ENCODE data around the gene HEXD.
"Not testable (repeated sequence)": the region's sequence is repeated elsewhere in the genome, so short reads cannot be mapped to it uniquely, and the experiment has no call there.

The HEXD gene

DNA sequence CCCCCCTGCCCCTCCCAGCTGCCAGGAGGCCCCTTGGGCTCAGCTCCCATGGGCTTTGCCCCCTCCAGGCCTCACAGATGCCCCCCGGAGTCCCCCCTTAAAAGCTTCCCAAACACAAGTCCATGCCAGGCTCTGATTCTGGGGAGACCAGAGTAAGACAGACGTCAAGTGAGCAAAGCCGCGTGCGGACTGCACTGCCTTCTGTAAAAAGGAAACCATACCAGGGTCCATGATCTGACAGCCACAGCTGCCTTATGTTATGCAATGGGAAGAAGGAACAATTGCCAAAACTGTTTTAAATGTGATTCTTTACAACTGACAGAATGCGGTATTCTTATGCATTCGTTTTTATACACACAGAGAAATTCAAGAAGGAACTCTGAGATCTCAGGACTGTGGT lies 17.9 kb upstream of the HEXD start:
- ATAC-seq (no peak), DNase-seq (no peak)
- no peaks in the 10 kb centered on the region for H3K9me3 Mint-ChIP-seq
- H3K4me1 Mint-ChIP-seq, result peaks cover 12% of the 10 kb centered on the region
- H3K36me3 Mint-ChIP-seq (ENCODE audit: low read depth), result peaks cover 13% of the 10 kb centered on the region
- H3K27me3 Mint-ChIP-seq, result no peaks in the 10 kb centered on the region
- no peak overlapping the region for H3K27ac Mint-ChIP-seq
- H3K4me3 Mint-ChIP-seq, result no peak overlapping the region

DNA sequence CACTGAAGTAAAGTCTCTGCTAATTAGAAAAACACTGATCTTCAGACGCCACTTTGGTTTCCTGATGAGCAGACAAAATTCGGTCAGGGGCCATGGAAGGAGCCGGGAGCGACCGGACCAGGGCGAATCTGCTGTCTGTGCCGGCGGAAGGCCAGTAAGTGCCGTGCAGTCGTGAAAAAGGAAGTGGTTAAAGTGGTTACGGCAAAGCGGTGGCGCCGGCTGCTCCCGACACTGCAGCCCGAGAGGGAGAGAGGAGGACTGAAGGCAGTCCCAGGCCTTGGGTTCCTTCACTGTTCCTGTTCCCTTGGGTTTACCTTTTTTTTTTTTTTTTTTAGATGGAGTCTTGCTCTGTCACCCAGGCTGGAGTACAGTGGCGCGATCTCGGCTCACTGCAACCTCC lies 17.3 kb upstream of the HEXD start:
- Mint-ChIP-seq H3K4me3 (peak overlapping the region; percentile 78), H3K9me3 (no peaks in the 10 kb centered on the region), H3K4me1 (peaks cover 12% of the 10 kb centered on the region), H3K27ac (peak overlapping the region; percentile 79), H3K36me3 (ENCODE audit: low read depth) (peaks cover 14% of the 10 kb centered on the region), H3K27me3 (no peaks in the 10 kb centered on the region)
- DNase-seq, result peak; percentile 64
- ATAC-seq, result peak; percentile 88

DNA sequence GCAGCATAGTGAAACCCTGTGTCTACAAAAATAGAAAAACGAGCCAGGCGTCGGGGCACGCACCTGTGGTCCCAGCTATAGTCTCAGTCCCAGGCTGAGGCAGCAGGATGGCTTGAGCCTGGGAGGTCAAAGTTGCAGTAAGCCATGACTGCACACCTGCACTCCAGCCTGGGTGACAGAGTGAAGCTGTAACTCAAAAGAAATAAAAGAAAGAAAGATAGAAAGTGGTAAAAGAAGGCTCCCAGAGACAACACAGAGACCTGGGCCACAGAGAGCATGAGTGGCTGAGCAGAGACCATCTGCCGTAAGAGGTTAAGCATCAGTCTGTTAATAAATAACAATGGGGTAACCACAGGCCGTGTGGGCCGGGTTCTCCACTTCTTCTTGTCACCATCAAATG lies 15.3 kb upstream of the HEXD start:
- no peak for DNase-seq
- H3K27me3 Mint-ChIP-seq, result no peaks in the 10 kb centered on the region
- H3K9me3 Mint-ChIP-seq, result no peaks in the 10 kb centered on the region
- H3K27ac Mint-ChIP-seq, result no peak overlapping the region
- ATAC-seq, result no peak
- peaks cover 20% of the 10 kb centered on the region for H3K4me1 Mint-ChIP-seq
- H3K4me3 Mint-ChIP-seq, result no peak overlapping the region
- H3K36me3 Mint-ChIP-seq (ENCODE audit: low read depth), result peaks cover 16% of the 10 kb centered on the region

DNA sequence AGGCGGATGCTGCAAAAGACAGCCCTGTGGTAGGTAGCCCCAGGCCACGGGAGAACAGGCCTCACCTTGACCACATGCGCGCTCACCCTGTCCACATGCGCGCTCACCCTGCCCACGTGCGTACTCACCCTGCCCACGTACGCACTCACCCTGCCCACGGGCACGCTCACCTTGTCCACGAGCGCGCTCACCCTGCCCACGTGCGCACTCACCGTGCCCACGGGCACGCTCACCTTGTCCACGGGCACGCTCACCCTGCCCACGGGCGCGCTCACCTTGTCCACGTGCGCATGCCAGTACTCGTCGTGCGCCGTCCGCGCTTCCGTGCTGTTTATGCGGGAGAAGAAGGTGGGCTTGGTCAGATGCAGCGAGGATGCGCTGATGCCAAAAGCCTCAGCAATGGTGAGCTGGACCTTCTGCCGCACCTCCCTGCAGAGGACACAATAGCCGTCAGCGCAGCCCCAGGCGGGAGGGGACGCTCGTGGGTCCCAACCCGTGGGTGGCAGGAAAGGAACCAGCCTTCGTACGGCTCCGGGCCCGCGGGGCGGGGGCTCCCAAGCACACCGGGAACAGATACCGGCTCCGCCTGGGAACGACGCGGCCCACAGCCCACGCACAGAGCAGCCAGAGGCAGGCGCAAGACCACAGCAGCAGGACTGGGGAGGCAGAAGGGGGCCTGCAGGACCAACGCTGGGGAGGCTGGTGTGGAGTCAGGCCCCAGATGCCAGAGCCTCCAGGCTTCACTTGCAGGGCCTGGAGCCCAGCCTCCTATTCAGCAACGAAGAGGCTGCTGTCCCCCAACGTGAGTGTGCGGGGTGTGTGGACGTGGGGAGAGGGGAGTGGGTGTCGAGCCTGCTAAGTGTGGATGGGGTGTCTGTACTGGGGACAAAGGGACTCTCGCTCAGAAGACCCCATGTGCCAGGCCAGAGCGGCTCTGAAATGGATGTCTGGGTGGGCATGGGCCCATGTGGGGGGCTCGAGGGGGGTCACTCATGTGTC lies 14.2 kb upstream of the HEXD start:
- no peak for ATAC-seq
- Mint-ChIP-seq H3K36me3 (ENCODE audit: low read depth) (peaks cover 16% of the 10 kb centered on the region), H3K27me3 (no peaks in the 10 kb centered on the region), H3K27ac (no peak overlapping the region), H3K9me3 (no peaks in the 10 kb centered on the region), H3K4me1 (peaks cover 20% of the 10 kb centered on the region), H3K4me3 (no peak overlapping the region)
- no peak for DNase-seq

DNA sequence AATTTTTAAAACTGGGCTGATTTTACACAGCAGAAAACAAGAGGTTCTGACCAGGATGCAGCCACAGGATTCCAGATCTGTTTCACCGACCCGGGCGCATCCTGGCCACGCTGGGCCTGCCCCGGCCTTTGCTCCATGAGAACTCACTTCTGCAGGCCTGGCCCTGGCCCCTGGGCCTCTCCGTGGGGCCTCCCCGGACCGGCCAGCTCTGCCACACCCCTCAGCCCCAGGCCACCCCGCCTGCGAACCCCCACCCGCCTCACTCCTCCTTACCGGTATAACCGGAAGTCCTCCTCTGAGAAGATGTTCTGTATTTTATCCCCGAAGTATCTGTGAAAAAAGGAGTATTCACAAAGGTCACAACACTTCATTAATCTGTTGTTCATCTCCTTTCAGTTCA lies 13.1 kb upstream of the HEXD start:
- Mint-ChIP-seq H3K27ac (no peak overlapping the region), H3K27me3 (no peaks in the 10 kb centered on the region), H3K4me3 (no peak overlapping the region), H3K36me3 (ENCODE audit: low read depth) (peaks cover 16% of the 10 kb centered on the region), H3K4me1 (peaks cover 20% of the 10 kb centered on the region), H3K9me3 (no peaks in the 10 kb centered on the region)
- DNase-seq, result no peak
- ATAC-seq, result no peak

DNA sequence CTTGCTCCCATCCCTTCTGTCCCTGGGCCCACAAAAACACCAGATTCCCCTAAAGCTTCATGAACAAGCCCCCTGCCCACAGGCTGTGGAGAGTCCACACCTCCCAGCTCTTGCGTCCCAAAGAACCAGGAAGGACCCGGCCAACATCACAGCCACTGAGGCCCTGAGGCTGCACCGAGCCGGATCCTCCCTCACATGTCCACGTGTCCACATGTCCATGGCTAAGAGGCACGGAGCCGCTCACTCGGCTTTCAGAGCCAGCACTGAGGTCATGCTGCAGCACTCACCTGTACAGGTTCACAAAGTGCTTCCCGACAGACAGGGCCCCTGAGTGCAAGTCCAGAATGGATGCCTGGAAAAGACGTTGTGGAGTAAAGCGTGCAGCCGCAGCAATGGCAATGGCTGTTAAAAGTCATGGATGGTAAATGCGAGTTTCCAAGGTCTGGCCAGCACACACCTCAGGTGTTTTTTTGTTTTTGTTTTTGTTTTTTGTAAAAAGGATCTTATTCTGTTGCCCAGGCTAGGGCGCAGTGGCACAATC lies 11.9 kb upstream of the HEXD start:
- peaks cover 14% of the 10 kb centered on the region for H3K4me1 Mint-ChIP-seq
- no peak for DNase-seq
- no peaks in the 10 kb centered on the region for H3K9me3 Mint-ChIP-seq
- H3K4me3 Mint-ChIP-seq, result no peak overlapping the region
- no peak overlapping the region for H3K27ac Mint-ChIP-seq
- no peak for ATAC-seq
- peaks cover 13% of the 10 kb centered on the region for H3K36me3 Mint-ChIP-seq (ENCODE audit: low read depth)
- no peaks in the 10 kb centered on the region for H3K27me3 Mint-ChIP-seq

DNA sequence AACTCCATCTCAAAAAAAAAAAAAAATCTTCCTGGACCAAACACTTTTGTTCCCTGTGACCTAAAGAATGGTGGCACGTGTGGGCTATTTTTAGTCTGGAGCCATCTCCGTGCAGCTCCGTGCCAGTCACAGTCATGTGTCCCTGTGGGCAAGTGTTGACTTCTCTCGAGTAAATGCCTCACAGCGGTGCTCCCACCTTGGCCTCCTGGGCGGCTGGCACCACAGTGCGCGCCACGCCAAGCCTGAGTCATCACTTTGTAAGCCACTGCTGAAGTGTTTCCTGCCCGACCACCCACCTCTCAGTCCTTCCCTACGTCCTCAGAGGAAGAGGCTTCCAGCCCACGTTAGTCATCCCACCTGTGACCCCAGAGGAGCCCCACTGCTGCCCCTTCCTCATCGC lies 10.9 kb upstream of the HEXD start:
- H3K27me3 Mint-ChIP-seq, result no peaks in the 10 kb centered on the region
- no peak overlapping the region for H3K4me3 Mint-ChIP-seq
- peak; percentile 66 for ATAC-seq
- H3K36me3 Mint-ChIP-seq (ENCODE audit: low read depth), result peaks cover 10% of the 10 kb centered on the region
- H3K27ac Mint-ChIP-seq, result no peak overlapping the region
- no peak for DNase-seq
- peaks cover 8% of the 10 kb centered on the region for H3K4me1 Mint-ChIP-seq
- H3K9me3 Mint-ChIP-seq, result no peaks in the 10 kb centered on the region

DNA sequence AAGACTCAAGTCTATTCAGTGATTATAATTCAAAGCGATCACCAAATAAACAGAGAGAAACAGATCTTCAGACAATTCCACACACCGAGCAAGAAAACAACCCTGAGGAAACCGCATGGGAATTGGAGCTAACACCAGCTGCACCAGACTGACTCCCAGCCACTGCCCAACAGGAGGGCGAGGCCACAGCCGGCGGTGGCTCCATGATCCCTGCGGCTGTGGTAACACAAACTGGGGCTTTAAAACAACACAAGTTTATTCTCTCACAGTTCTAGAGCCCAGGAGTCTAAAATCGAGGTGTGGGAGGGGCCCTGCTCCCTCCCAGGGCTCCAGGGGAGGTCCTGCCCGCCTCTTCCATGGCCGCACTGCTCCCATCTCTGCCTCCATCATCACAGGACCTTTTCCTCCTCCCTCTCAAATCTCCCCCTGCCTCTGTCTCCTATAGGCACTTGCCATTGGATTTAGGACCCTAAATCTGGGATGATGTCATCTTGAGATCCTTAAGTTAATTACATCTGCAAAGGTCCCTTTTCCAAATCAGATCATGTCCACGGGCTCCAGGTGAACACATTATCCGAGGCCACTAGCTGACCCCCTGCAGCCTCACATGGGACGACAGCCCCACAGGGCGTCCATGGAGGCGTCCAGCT lies 9.7 kb upstream of the HEXD start:
- H3K4me1 Mint-ChIP-seq, result peaks cover 8% of the 10 kb centered on the region
- H3K9me3 Mint-ChIP-seq, result no peaks in the 10 kb centered on the region
- no peak overlapping the region for H3K4me3 Mint-ChIP-seq
- no peak for DNase-seq
- ATAC-seq, result no peak
- H3K27me3 Mint-ChIP-seq, result no peaks in the 10 kb centered on the region
- no peak overlapping the region for H3K27ac Mint-ChIP-seq
- peaks cover 10% of the 10 kb centered on the region for H3K36me3 Mint-ChIP-seq (ENCODE audit: low read depth)

DNA sequence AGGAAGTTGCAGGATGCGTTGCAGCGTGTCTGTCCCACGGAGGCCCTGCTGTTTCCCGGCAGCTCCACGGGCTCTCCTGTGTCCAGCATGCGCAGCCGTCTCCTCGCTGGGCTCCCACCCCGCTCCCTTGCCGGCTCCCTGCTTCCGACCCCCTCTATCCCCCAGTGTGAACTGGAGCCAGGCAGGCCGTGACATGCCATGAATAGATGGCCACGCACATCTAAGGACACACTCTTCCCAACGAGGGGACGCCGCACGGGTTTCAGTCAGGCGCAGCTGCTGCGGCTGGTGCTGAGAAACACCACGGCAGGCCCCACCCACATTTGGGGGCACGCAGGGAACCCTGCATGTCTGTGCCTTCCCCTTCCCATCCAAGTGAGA lies 9.2 kb upstream of the HEXD start:
- peaks cover 9% of the 10 kb centered on the region for H3K36me3 Mint-ChIP-seq (ENCODE audit: low read depth)
- H3K9me3 Mint-ChIP-seq, result no peaks in the 10 kb centered on the region
- H3K4me3 Mint-ChIP-seq, result no peak overlapping the region
- DNase-seq, result no peak
- no peak for ATAC-seq
- H3K4me1 Mint-ChIP-seq, result peaks cover 8% of the 10 kb centered on the region
- no peak overlapping the region for H3K27ac Mint-ChIP-seq
- no peaks in the 10 kb centered on the region for H3K27me3 Mint-ChIP-seq

DNA sequence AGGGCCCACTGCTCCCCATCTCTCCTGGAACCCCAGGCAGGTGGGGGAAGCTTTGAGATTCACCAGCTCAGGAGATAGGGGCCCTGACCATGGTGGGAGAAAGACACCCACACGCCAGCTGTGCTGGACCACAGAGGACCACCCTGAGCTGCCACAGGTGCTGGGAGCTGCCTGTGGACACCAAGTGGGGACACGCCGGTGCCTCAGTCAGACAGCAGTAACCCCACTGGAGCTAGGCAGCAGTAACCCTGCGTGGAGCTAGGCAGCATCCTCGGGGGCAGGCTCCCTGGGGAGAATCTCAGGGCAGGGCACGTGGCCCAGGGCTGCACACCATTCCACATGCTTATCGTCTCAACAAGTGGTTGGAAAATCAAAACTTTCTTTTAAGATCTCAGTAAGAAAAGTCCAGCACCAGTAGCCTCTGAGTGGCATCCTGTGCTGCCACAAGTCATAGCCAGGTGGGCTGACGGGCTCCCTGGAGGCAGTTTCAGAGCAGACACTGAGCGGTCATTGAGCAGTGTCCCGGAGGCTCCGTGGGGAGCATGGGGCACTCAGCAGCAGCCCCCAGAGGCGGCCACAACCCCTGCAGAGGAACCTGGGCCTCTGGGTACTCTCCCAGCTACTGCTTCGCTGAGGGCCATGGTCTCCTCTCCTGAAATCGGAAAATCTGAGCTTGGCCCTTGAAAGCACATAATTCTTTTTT lies 8.0 kb upstream of the HEXD start:
- H3K4me3 Mint-ChIP-seq, result no peak overlapping the region
- H3K4me1 Mint-ChIP-seq, result peaks cover 17% of the 10 kb centered on the region
- no peaks in the 10 kb centered on the region for H3K27me3 Mint-ChIP-seq
- DNase-seq (no peak), ATAC-seq (no peak)
- no peaks in the 10 kb centered on the region for H3K9me3 Mint-ChIP-seq
- H3K36me3 Mint-ChIP-seq (ENCODE audit: low read depth), result peaks cover 11% of the 10 kb centered on the region
- H3K27ac Mint-ChIP-seq, result no peak overlapping the region

DNA sequence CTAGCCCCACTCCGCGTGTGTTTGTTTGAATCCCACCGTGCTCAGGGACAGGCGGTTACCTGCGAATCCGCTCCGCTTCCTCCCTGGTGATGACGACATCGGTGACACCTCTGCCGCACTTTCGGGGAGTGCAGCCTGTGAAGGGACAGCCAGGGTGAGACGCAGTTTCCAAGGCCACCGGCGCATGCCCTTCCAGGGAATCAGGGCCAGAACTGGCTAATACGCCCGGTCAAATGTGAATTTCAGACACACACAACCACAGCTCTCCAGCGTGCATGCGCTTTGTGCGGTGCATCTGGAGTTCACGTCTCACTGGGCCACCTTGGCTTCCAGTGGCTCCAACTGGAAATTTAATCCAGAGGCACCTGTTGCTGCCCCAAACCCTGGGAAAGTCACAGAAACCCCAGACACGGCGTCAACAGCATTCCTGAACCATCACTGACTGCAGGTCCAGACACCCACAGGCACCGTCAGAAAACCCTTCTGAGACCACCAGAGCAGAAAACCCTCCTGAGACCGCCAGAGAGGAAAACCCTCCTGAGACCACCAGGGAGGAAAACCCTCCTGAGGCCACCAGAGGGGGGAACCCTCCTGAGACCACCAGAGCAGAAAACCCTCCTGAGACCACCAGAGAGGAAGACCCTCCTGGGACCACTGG lies 6.6 kb upstream of the HEXD start:
- DNase-seq, result no peak

DNA sequence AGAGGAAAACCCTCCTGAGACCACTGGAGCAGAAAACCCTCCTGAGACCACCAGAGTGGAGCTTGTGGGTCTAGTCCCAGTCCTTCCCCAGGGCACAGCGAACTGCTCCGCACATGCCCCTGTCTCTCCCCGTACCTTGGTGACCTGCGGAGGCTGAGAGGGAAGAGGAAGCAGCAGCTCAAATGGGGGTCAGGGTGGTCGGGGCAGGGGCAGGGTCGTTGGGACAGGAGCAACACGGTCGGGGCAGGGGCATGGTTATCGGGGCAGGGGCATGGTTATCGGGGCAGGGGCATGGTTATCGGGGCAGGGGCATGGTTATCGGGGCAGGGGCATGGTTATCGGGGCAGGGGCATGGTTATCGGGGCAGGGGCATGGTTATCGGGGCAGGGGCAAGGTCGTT lies 6.1 kb upstream of the HEXD start:
- not testable (repeated sequence) for H3K4me3 Mint-ChIP-seq; H3K27me3 Mint-ChIP-seq; H3K9me3 Mint-ChIP-seq; DNase-seq; ATAC-seq; H3K36me3 Mint-ChIP-seq (ENCODE audit: low read depth); H3K27ac Mint-ChIP-seq
- peaks cover 17% of the 10 kb centered on the region for H3K4me1 Mint-ChIP-seq

More for the DNA sequence above, 6.6 kb upstream of the HEXD start:
- H3K4me1 Mint-ChIP-seq, result peaks cover 17% of the 10 kb centered on the region
- H3K9me3 Mint-ChIP-seq, result no peaks in the 10 kb centered on the region
- no peak overlapping the region for H3K27ac Mint-ChIP-seq
- H3K36me3 Mint-ChIP-seq (ENCODE audit: low read depth), result peaks cover 10% of the 10 kb centered on the region
- ATAC-seq, result no peak
- no peak overlapping the region for H3K4me3 Mint-ChIP-seq
- no peaks in the 10 kb centered on the region for H3K27me3 Mint-ChIP-seq

DNA sequence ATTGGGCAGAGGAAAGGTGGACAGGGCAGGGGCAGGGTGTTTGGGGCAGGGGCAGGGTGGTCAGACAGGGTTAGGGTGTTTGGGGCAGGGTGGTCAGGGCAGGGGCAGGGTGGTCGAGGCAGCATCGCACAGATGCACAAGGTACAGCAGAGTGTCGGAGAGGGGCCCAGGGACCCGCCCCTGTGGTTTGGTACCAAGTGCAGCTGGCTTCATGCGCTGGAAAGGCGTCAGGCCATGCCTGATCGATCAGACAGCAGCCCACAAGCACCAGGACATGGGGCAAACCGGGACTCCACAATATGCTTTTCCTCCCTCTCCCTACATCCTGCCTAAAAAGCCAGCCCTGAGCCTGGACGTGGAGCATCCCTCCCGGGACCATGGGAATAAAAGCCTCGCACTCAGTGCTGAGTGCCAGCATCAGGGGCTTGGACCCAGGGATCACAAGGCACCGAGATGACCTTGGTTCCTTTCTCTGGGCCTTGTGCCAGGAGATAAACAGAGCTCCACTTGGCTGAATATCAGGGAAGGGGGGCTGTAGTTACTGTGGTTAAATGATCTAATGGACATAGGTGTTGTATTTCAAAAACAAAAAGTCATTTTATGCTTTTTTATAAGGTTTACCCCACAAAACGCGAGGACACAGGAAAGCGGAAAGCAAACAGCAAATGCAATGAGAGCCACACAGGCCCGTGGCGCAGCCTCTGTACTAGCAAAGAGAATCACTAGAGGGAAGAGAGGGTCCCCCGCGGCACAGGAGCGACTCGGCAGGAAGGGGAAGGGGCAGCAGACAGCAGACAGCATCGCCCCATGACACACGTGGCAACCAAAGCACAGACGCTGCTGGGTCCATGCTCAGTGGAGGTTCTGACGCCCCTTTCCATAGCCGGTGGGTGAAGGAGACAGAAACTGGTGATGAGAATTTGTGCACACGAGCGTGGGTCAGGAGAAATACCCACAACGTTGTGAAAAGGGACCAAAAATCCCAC lies 5.3 kb upstream of the HEXD start:
- Mint-ChIP-seq H3K4me1 (peaks cover 14% of the 10 kb centered on the region), H3K4me3 (no peak overlapping the region), H3K27ac (no peak overlapping the region), H3K27me3 (no peaks in the 10 kb centered on the region), H3K9me3 (no peaks in the 10 kb centered on the region), H3K36me3 (ENCODE audit: low read depth) (peaks cover 10% of the 10 kb centered on the region)
- no peak for ATAC-seq
- DNase-seq, result no peak

All from activated naive CD8-positive, alpha-beta T cell treated with anti-CD3 and anti-CD28 coated beads, Interleukin-2, amount 50 U/mL, for 24 hours (primary cell).